GM21526 (cell line): ENCODE data around the gene TPBGL.

Experiments used
- ATAC-seq: cut with Tn5 transposase; IDR thresholded peaks from one replicate; pipeline ENCODE4 v1.9.1; 2021; ENCODE audit warnings: moderate library complexity; ENCODE audit not compliant: unreplicated experiment, low FRiP score

The TPBGL gene

GRCh38 chr11:75205564-75206020 lies 35.0 kb upstream of the TPBGL start:
- ATAC-seq, result no peak

DNA sequence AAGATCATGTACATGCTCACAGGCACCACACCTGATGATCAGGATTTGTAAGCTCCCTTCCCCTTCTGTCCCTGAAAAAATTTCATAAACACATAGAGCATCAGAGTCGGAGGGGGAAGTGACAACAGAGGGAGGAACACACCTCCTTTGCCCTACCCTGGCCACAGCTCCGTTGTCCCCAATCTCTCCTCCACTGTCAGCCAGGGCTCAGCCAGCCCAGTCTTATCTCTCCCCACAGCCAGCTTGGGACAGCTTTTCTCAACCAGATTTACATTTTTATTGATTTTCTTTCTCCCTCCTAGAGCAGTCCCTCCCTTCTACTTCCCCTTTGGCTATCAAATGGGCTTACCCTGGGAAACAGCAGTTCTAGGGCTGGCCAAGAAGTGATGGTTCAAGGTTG lies 32.1 kb upstream of the TPBGL start:
- ATAC-seq, result no peak

- ATAC-seq, result no peak
Measured at GRCh38 chr11:75212411-75212810, 28.2 kb upstream of the TPBGL start.

- no peak for ATAC-seq
Measured at GRCh38 chr11:75214411-75214821, 26.2 kb upstream of the TPBGL start.

- no peak for ATAC-seq
Measured at GRCh38 chr11:75214843-75215242, 25.7 kb upstream of the TPBGL start.

GRCh38 chr11:75219869-75220268 lies 20.7 kb upstream of the TPBGL start:
- ATAC-seq, result no peak

DNA sequence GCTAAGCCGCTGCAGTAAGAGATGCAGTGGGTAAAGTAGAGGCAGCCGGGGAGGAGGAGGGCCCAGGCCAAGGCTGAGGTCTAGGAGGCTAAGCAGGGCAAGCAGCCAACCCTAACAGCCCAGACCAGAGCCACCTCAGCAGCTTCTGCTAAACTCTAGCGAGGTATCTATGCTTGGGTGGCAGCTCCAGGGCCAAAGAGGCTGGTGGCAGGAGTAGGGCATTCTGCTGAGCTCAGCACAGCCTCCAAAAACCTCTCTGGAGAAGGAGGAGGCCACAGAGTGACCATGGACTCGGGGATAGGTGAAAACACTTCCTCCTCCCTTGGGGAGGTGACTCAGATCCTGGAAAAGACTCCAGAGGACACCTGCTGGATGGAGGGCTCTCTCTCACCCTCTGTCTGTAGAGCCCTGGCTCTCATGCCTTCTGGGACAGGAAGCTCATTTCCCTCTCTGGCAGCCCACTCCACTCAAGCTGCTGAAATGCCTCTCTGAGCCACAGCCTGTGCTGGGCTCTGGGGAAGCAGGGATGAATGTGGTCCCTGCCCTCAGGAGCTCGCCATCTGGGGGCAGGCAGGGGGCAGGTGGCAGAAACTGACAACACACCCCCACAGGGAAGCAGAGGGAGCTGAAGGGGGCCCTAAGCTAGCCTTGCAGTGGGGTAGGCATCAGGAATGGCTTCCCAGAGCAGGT lies 16.5 kb upstream of the TPBGL start:
- no peak for ATAC-seq

- ATAC-seq, result no peak
Measured at GRCh38 chr11:75225794-75226193, 14.8 kb upstream of the TPBGL start.

DNA sequence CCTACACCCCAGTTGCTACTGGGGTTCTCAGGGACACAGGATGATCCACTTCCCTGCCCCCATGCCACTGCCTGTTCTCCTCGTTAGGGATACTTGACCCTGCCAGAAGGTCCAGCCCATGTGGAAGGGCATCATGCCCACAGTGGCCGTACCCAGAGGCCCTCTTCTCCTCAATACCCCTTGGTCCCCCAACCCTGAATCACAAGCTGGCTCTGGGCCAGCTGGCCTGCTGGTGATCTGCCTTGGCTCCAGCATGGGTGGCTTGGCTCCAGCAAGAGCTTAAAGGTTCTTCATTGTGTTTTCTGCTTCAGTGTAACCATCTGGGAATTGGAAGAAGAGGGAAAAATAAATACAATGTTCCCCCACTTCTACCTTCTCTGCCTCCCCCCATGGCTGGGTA lies 11.1 kb upstream of the TPBGL start:
- no peak for ATAC-seq

DNA sequence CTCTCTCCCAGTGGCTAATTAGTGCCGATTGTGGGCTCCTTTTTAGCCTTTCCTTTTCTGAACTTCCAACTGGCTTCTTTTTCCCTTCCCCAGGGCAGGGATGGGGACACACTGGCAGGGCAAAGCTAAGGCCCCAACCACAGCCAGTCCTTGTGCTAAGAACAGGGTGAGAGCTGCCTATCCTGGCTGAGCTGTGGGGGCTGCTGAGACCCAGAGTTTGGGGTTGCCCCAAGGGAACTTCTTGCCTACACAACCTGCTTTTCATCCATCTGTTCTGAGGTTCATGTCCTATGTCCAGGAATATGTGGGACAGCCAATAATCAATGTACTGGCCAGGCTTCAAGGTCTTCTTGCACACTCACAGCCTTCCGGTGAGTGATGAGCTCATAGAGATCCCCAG lies 10.0 kb upstream of the TPBGL start:
- ATAC-seq, result no peak

- ATAC-seq, result no peak
Measured at GRCh38 chr11:75233754-75234172, 6.8 kb upstream of the TPBGL start.

DNA sequence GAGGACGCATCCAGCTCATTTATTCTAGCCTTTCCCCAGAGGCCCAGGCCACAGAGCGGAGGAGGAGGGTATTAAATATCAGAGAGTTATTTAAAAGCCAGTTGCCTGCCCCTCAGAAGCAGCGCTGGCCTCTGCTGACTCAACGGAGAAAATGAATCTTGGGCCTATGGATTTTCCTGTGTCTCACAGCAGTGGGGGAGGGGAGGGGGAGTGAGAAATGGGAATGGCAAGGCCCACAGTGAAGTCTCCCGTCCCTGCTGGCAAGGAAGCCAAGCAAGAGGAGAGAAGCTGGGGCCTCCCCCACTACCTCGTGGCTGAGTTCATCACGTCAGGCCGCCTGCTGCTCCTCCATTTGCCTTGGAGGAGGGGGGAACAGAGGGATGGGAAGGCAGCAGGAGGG lies 4.5 kb upstream of the TPBGL start:
- no peak for ATAC-seq

GRCh38 chr11:75237050-75237449 lies 3.5 kb upstream of the TPBGL start:
- no peak for ATAC-seq

DNA sequence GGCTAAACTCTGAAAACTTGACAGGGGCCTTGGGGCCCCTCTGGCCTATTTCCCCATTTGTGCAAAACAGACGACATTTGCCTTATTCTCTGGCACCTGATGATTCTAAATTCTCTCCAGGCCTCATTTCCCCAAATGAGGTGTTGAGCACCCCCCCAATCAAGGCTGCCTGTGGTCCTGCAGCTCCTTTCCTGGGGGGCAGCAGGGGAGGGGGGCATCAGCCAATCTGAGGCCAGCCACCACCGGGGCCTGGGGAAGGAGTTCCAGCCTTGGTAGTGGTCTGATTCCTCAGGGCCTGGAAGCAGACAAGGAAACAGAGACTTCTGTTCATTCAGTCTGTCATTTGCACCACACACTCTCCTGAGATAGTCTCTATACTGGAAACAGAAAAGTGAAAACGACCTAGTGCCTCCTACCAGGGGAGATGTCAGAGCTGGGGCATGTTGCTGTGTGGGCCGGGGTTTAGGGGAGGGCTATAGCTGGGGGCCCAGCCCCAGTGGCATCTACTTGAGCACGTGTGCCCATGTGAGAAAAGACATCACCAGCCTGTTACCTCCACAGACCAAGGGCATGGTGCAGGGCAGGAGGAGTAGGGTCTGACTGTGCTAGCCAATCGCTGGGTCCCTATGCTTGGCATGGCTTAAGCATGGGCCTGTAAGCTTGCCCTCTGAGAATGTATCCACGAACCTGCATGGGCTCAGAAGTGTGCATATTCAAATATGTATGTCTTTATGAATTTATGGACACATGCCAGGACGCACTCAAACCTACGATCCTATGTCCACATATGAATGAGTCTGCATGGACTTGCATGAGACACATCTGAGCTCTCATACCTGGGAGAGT lies 1.8 kb upstream of the TPBGL start:
- no peak for ATAC-seq

DNA sequence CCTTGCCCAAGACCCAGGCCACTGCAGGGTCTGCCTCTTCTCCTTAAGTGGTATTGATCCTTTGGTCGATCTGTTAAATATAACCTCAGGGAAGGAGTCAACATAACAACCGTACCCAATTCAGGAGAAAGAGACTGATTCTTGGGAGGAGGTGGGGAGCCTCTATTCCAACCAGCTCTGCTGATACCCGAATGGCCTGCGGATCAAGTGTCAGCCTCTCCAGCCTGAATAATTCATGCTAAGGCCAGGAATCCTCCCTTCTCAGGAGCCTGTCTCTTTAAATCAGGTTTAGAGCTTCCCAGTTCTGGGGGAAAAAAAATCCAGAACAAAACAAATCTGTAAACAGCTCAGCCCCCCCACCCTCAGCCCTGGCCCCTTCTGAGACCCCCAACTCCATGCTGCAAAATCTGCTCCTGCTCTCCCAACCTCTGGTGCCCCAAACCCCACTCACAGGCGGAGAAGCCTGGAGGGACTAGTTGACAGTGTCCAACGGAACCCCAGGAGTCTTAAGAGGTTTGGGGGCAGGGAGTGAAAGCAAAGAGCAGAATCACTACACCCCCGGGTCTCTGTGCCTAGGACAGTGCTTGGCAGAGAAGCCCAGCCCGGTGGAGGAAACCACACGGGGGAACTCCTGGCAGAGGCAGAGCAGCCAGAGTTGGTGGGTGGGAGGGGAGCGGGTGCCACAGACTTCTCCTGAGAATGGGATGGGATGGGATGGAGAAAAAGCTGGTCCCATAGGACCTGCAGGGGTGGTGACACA lies 863 bp upstream of the TPBGL start:
- ATAC-seq, result no peak

DNA sequence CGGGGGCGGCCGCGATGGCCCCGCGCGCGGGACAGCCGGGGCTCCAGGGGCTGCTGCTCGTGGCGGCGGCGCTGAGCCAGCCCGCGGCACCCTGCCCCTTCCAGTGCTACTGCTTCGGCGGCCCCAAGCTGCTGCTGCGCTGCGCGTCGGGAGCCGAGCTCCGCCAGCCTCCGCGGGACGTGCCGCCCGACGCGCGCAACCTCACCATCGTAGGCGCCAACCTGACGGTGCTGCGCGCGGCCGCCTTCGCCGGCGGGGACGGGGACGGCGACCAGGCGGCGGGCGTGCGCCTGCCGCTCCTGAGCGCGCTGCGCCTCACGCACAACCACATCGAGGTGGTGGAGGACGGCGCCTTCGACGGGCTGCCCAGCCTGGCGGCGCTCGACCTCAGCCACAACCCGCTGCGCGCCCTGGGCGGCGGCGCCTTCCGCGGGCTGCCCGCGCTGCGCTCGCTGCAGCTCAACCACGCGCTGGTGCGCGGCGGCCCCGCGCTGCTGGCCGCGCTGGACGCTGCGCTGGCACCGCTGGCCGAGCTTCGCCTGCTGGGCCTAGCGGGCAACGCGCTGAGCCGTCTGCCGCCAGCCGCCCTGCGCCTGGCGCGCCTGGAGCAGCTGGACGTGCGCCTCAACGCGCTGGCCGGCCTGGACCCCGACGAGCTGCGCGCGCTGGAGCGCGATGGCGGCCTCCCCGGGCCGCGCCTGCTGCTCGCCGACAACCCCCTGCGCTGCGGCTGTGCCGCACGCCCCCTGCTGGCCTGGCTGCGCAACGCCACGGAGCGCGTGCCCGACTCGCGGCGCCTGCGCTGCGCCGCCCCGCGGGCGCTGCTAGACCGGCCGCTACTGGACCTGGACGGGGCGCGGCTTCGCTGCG lies 697 bp downstream of the TPBGL start:
- peak; percentile 91 for ATAC-seq

GRCh38 chr11:75241906-75242644 lies 1.5 kb downstream of the TPBGL start:
- peak; percentile 29 for ATAC-seq

DNA sequence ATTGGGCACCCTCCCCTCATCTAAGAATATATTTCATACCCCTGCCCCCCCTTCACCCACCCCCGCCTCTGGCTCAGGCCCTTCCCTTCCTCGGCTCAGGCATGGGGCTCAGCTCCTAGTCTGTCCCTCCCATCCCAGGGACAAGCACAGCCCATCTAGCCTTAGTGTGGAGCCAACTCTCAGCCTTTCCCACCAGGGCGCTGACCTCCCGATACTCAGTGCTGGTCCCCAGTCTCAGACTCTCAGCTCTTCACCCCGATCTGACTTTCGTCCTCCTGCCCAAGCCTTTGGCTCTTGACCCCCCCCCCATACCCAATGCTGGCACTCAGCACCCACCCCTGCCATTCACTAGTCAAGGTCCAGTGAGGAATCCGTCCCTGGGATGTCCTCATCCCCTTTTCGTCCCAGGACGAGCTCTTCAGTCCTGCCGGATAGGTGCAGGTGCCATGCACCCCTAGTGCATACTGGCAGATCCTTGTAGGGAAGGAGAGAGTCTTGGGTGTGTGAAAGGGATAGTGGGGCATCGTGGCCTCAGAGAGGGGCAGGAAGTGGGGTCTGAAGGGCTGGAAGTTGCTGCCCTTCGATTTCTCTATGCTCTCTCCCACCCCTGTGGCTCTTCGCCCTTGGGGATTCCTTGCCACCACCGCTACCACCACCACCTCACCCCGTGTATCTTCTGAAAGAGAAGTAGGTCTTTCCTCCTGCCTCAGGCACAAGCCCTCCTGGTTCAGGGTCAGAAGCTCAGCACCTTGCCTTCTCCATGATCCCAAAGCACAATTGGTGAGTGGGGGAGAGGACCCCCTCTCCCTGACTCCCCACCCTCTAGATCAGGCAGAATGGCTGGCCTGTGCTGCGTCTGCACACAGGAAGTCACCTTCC lies 2.4 kb downstream of the TPBGL start:
- no peak for ATAC-seq
